Natural killer cell (primary cell): ENCODE results near the gene AQP3. TPM values are rescaled to one million over a fixed set of nuclear protein-coding genes. Genes with fewer than 3 reads are reported as not detected.

Experiments
- ATAC-seq, 3 donors: fragments of 150-1000 bp in 2 of 3; fragments of 200-7000 bp in 1 of 3; cut with Tn5 transposase; 1 replicate in 1 of 3; 2 replicates in 2 of 3; pipeline ENCODE4 v1.10.0; 2021; ENCODE audit warnings: mild to moderate bottlenecking in 2 of 3, moderate library complexity in 2 of 3
- DNase-seq, 2 donors: peaks; one replicate each; pipeline versions ENCODE4 v3.0.0 to v3.0.0-alpha.2; 2013 to 2021; ENCODE audit warnings: mixed read lengths in 1 of 2
- H3K27ac ChIP-seq: one replicate; pipeline ENCODE4 v1.5.1; 2013; ENCODE audit warnings: mild to moderate bottlenecking, low read length
- H3K27me3 ChIP-seq: one replicate; pipeline ENCODE4 v1.6.1; 2013; ENCODE audit warnings: low read length; ENCODE audit not compliant: control insufficient read depth, insufficient read depth
- H3K36me3 ChIP-seq: one replicate; pipeline ENCODE4 v1.6.1; 2013; ENCODE audit warnings: low read length; ENCODE audit not compliant: control insufficient read depth, insufficient read depth
- H3K4me1 ChIP-seq: one replicate; pipeline ENCODE4 v1.6.1; 2013; ENCODE audit warnings: low read length; ENCODE audit not compliant: control insufficient read depth, insufficient read depth
- H3K4me3 ChIP-seq: one replicate; pipeline ENCODE4 v1.5.1; 2013; ENCODE audit warnings: low read length
- H3K9me3 ChIP-seq: one replicate; pipeline ENCODE4 v1.6.1; 2013; ENCODE audit warnings: low read length; ENCODE audit not compliant: control insufficient read depth, insufficient read depth
- H3K27ac Mint-ChIP-seq, 2 donors: one replicate each; pipeline ENCODE4 v1.8.0; 2022; ENCODE audit warnings: mild to moderate bottlenecking in 2 of 2, mixed read lengths in 2 of 2, moderate library complexity in 1 of 2
- H3K27me3 Mint-ChIP-seq, 2 donors: one replicate each; pipeline ENCODE4 v1.8.0; 2022; ENCODE audit warnings: low read depth in 2 of 2, mixed read lengths in 2 of 2
- H3K36me3 Mint-ChIP-seq: one replicate; pipeline ENCODE4 v1.8.0; 2022; ENCODE audit warnings: mixed read lengths
- H3K4me1 Mint-ChIP-seq, 2 donors: one replicate each; pipeline ENCODE4 v1.8.0; 2022; ENCODE audit warnings: mixed read lengths in 2 of 2
- H3K4me3 Mint-ChIP-seq: one replicate; pipeline ENCODE4 v1.8.0; 2022; ENCODE audit warnings: mild to moderate bottlenecking, moderate library complexity, mixed read lengths
- H3K9me3 Mint-ChIP-seq, 2 donors: one replicate each; pipeline ENCODE4 v1.8.0; 2022; ENCODE audit warnings: mixed read lengths in 2 of 2
- CTCF ChIP-seq: fragments of 200-600 bp; IDR thresholded peaks from one replicate; pipeline ENCODE4 v1.8.0; 2022; ENCODE audit warnings: antibody characterized with exemption
- WGBS: methylation state at CpG from one replicate; pipeline ENCODE4 v1.1.7; 2013; ENCODE audit warnings: missing lambda C conversion rate; ENCODE audit not compliant: insufficient coverage; 5-methylcytosine and 5-hydroxymethylcytosine counted together
- intact Hi-C: fragments of 100-400 bp; cut with micrococcal nuclease; formaldehyde crosslinking; loops from one replicate; pipeline ENCODE4 v1.14.2; 2022
- total RNA-seq, 4 donors: library from RNA; stranded (reverse); fragments of 120-200 nt in 1 of 4; gene quantifications; one replicate each; pipeline versions ENCODE4 v1.2.3 to v1.2.4, GENCODE V29; 2013 to 2022

AQP3 gene
- total RNA-seq, 3 donors from 2014 or later (not counting 1 experiment from before 2014, with no cell fraction given) = 3.9 to 12.7 (median 6.1) TPM

- TF ChIP-seq CTCF = no peak
- Histone ChIP-seq H3K4me1 (peaks cover 31% of the 10 kb centered on the region), H3K27ac (peak overlapping the region; percentile 73), H3K27me3 (no peaks in the 10 kb centered on the region), H3K9me3 (no peaks in the 10 kb centered on the region), H3K36me3 (no peaks in the 10 kb centered on the region), H3K4me3 (peak overlapping the region; percentile 54)
- ATAC-seq (peak; percentile 46 to 57 (median 54)), DNase-seq (peak in 1 of 2 donors; percentile 78)
- H3K36me3 Mint-ChIP-seq = no peaks in the 10 kb centered on the region
- intact Hi-C loops = loop anchor here (2.0 kb wide), 2 partner anchors 20 to 26 kb away; partner anchors contain the start of gene NOL6
- no peaks in the 10 kb centered on the region for H3K9me3 Mint-ChIP-seq
- peak overlapping the region; percentile 91 for H3K4me3 Mint-ChIP-seq
- H3K4me1 Mint-ChIP-seq = peaks cover 13 to 30% of the 10 kb centered on the region in 2 donors
- H3K27ac Mint-ChIP-seq = peak overlapping the region; percentile 85 to 92
- no peaks in the 10 kb centered on the region for H3K27me3 Mint-ChIP-seq
- 16% methylated on average over 12 of the region's 12 CpGs for WGBS
Observed at GRCh38 chr9:33446240-33446945, 1.0 kb downstream of the AQP3 start.

- Histone ChIP-seq H3K4me1 (peaks cover 31% of the 10 kb centered on the region), H3K36me3 (no peaks in the 10 kb centered on the region), H3K27ac (peak overlapping the region; percentile 73), H3K4me3 (peak overlapping the region; percentile 8), H3K9me3 (no peaks in the 10 kb centered on the region), H3K27me3 (no peaks in the 10 kb centered on the region)
- no peaks in the 10 kb centered on the region for H3K9me3 Mint-ChIP-seq
- no peaks in the 10 kb centered on the region for H3K36me3 Mint-ChIP-seq
- peak overlapping the region; percentile 85 to 92 for H3K27ac Mint-ChIP-seq
- no peaks in the 10 kb centered on the region for H3K27me3 Mint-ChIP-seq
- WGBS = 79% methylated on average over 10 of the region's 11 CpGs
- intact Hi-C loops = loop anchor here (2.0 kb wide), 2 partner anchors 19 to 27 kb away; partner anchors contain the start of gene NOL6
- peak in 1 of 2 donors; percentile 76 for DNase-seq
- no peak for ATAC-seq
- TF ChIP-seq CTCF = no peak
- H3K4me1 Mint-ChIP-seq = peaks cover 13 to 30% of the 10 kb centered on the region in 2 donors
- H3K4me3 Mint-ChIP-seq = peak overlapping the region; percentile 91
Observed at GRCh38 chr9:33445389-33446239, 1.8 kb downstream of the AQP3 start.

GRCh38 chr9:33443464-33444154 lies 3.8 kb downstream of the AQP3 start:
- intact Hi-C loops = no loop called here
- Histone ChIP-seq H3K4me1 (peaks cover 30% of the 10 kb centered on the region), H3K27me3 (no peaks in the 10 kb centered on the region), H3K36me3 (no peaks in the 10 kb centered on the region), H3K9me3 (no peaks in the 10 kb centered on the region), H3K4me3 (no peak overlapping the region), H3K27ac (no peak overlapping the region)
- WGBS = 73% methylated on average over 10 of the region's 10 CpGs
- DNase-seq (no peak), ATAC-seq (no peak)
- Mint-ChIP-seq H3K4me1 (peaks cover 13 to 30% of the 10 kb centered on the region in 2 donors), H3K9me3 (no peaks in the 10 kb centered on the region), H3K27ac (no peak overlapping the region), H3K27me3 (no peaks in the 10 kb centered on the region), H3K4me3 (no peak overlapping the region), H3K36me3 (no peaks in the 10 kb centered on the region)
- TF ChIP-seq CTCF = no peak
